Right ventricle myocardium superior (tissue), 1 donor: ENCODE data around the gene KRT1. TPM values are rescaled to one million over a fixed set of nuclear protein-coding genes. Genes with fewer than 3 reads are reported as not detected.
"Not testable (repeated sequence)": the region's sequence is repeated elsewhere in the genome, so short reads cannot be mapped to it uniquely, and the experiment has no call there.

ENCODE experiments used
- ATAC-seq: fragments of 200-7000 bp; cut with Tn5 transposase; one replicate; pipeline ENCODE4 v1.9.1; 2020; ENCODE audit warnings: mild to moderate bottlenecking; ENCODE audit not compliant: poor library complexity
- DNase-seq: peaks from one replicate; pipeline ENCODE4 v3.0.0-alpha.2; 2020
- intact Hi-C: fragments of 100-400 bp; cut with DNase I; formaldehyde crosslinking; loops from one replicate; pipeline ENCODE4 v1.11.2; 2022
- total RNA-seq: library from RNA; stranded (reverse); fragmentation: NEBNext Ultra II Directional; extraction: Animal tissue kit (Norgen Biotek cat#: 25700); gene quantifications from one replicate; pipeline ENCODE4 v1.2.1, GENCODE V29; 2021
- donor health status: DM: no; HTN: yes; CAD: no; lungs with severe emphysema.

The KRT1 gene
- total RNA-seq, 1 donor from 2014 or later: not detected

DNA sequence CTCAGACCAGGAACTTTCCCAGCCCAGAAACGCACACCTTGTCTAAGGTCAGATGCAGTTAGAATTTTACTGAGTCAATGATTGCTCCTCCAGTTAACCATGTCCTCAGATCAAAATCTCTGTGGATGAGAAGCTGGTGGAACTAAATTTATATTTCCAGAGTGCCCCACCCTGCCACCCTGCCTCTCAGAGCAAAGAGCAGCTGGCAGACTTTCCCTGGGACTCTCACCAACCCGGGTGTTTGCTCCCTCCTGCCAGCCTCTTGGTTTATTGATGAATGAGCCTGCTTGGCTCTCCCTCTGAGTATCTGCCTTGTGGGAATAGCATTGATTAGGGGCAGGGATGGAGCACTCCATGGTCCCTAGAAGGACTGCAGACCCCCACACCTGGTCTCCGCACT lies 5.9 kb upstream of the KRT1 start:
- no peak for ATAC-seq
- intact Hi-C loops: no loop called here
- no peak for DNase-seq

DNA sequence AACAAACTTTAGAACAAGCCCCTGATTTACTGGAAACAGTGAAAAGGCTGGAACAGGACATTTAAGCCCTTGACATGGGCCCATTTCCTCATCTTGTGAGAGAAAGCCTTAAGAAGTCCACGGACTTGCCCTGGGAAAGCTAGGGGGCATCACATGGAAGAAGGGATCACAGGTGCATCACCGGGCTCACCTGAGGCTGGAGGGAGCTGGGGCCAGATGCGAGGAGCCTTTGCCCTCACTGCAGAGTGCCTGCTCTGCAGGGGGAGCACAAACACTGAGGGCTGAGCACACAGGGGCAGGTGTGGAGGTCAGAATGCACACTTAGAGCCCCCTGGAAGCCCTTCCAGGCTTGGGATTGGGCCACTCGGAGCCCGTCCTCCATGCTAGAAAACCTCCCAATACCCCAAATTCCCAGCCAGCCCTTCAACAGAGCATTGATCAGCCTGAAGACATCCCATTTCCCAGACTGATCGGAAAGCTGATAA lies 5.2 kb upstream of the KRT1 start:
- intact Hi-C loops: no loop called here
- ATAC-seq: no peak
- DNase-seq: no peak

DNA sequence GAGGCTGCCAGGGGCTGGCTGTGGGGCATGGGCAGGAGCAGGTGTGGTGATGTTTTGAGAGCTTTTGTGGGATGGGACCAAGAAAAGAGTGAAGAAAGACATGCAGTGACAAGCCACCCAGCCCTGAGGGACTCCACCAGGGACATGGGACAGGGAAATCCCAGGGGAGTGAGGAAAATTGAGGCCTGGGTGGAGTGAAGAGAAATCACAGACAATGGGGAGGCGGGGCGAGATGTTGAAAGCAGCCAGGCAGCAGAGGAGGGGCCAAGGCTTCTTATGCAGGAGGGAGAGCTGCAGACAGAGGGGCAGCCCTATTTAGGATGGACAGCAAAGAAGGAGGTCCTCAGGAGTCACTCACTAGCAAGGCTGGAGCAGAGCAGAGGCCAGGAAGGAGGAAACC lies 4.2 kb upstream of the KRT1 start:
- DNase-seq (no peak), ATAC-seq (no peak)
- intact Hi-C loops: no loop called here

- intact Hi-C loops: no loop called here
- DNase-seq (no peak), ATAC-seq (no peak)
Observed at GRCh38 chr12:52683575-52684300, 3.5 kb upstream of the KRT1 start.

DNA sequence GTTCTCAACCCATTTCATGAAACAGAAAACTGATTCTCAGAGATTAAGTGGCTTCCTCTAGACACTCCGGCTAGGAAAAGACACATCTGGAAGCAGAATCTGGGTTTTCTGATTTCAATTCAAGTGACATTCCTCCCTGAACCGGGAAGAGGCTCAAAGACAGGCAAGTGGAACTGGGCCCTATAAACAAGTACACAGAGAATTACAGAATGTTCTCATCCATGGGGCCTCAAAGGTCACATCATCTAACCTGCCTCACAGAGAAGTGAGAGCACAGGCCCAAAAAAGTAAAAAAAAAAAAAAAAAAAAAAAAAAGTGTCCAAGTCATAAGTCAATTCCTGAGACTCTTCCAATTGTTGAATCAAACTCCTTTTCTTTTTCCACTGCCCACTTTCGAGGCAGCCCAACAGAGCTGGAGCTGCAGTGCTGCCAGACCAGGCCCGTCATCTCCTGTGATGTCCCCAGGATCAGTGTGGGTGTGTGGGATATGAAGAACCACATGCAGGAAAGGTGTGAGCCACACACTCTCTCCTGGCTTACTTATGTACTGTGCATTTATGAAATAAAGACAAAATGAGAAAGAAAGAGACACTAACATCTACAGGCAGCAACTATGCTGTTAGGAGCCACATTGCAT lies 2.8 kb upstream of the KRT1 start:
- DNase-seq (no peak), ATAC-seq (no peak)
- intact Hi-C loops: no loop called here

DNA sequence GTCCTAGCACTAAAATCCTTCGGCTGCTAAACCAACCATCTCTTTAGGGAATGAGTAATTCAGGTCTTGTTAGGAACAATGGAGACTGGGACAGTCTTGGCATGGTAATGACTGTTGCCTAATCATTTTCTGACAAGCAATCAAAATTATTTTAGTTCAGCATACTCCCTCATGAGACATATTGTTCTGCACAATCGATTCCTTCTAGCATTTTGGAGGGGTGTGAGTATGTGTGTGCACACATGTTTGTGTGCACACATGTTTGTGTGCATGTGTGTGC lies 2.1 kb upstream of the KRT1 start:
- ATAC-seq: no peak
- intact Hi-C loops: no loop called here
- no peak for DNase-seq

GRCh38 chr12:52681526-52682380 lies 1.5 kb upstream of the KRT1 start:
- no peak for DNase-seq
- intact Hi-C loops: no loop called here
- no peak for ATAC-seq

DNA sequence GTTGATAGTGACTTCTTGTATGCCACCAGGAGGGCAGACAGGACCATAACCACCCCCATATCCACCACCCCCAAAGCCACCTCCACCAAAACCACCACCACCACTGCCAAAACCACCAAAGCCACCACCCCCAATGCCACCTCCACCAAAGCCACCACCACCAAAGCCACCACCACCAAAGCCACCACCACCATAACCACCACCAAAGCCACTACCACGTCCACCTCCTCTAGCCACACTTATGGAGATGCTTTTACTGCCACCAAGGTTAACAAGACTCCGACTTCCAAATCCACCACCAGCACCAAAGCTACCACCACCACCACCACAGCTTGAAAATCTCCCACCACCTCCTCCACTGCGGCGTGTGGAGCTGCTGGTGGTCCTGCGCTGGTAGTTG lies 332 bp downstream of the KRT1 start:
- DNase-seq: no peak
- intact Hi-C loops: no loop called here
- no peak for ATAC-seq

DNA sequence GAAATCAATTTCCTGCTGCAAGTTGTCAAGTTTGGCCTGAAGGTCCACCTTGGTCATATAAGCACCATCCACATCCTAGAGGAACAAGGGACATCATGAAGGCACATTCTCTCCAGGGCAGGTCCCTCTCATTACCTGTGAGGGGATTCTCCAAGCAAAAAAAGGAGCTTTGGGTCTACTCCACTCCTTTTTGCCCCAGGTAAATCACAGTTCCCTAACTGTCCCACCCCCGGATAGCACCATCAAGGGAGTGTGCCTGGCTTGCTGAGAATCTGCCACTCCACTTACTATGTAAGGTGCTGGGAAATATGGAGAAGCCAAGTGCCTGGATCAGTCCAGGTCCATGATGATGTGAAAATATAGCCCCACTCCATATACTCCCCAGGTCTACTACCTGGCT lies 2.5 kb downstream of the KRT1 start:
- intact Hi-C loops: no loop called here
- ATAC-seq (no peak), DNase-seq (no peak)

DNA sequence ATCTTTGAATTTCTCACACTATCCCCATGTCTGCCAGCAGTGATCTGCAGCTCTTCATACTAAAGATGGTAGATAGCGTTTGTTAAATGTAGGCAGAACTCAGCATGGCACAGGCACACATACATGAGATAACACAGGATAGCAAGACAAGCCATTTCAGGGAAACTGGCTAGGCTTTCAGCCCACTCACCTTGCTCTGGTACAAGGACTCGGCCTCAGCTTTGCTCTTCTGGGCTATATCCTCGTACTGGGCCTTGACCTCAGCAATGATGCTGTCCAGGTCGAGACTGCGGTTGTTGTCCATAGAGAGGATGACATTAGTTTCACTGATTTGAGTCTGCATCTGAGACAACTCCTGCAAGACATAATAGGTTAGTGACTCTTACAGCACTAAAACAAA lies 3.1 kb downstream of the KRT1 start:
- intact Hi-C loops: no loop called here
- no peak for DNase-seq
- no peak for ATAC-seq

DNA sequence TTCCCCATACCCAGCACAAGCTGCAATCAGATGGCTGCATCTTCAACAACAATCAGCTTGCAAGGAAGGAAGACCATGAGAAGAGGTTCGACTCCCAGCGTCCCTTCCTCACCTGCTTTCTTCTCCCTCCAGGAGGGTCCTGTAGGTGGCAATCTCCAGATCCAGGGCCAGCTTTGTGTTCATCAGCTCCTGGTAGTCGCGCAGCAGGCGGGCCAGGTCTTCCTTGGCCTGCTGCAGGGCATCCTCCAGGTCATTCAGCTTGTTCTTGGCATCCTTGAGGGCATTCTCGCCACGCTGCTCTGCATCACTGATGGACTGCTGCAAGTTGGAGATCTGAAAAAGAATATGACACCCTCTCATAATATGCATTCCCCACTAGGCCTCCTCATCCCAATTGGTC lies 4.0 kb downstream of the KRT1 start:
- ATAC-seq (no peak), DNase-seq (no peak)
- intact Hi-C loops: no loop called here

GRCh38 chr12:52675301-52675701 lies 4.9 kb downstream of the KRT1 start:
- no peak for ATAC-seq
- intact Hi-C loops: no loop called here
- no peak for DNase-seq

DNA sequence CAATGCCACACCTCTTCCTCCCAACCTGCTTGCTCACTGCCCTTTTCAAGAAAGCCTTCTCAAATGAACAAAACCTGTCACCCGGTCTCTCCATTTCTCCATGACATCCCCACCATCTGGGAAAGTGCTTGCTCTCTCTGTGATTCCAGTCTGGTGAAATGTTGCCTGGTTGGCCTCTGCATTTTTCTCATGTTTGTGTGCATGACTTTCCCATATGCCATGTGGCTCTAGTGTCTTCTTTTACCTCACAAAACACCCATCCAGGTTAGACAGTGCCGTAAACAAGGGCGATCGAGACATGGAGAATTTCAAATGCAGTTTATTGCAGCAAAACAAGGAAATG lies 5.8 kb downstream of the KRT1 start:
- intact Hi-C loops: no loop called here
- ATAC-seq: no peak
- no peak for DNase-seq

DNA sequence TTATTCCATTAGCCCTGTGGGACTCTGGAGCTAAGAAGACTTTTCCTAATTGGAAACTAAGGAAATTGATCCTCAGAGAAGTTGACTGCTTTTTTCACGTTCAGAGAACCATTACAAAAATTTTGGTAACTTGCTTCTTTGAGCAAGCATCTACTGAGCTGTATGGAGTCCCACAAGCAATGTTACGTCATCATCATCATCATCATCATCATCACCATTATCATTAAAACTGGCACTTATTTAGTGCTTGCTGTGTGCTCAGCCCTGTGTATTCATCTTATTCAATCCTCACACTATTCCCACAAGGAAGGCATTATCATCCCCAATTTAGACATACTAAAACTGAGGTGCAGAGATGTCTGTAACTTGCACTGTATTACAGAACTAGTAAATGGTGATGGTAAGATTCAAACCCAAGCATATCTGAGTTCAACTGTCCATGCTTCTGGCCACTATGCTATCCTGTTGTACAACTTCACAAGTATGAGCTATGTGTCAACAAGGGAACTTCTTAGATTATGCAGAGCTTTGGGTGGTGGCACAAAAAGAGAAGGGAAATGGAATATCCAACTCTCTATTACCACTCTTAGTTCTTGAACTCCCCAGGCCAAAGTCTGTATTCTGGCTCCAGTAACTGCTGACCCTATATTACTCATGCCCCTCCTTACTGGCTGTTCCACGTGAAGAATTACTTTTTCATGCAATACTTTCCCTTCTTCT lies 6.3 kb downstream of the KRT1 start:
- intact Hi-C loops: no loop called here
- DNase-seq: no peak
- no peak for ATAC-seq

- intact Hi-C loops: no loop called here
- ATAC-seq: no peak
Observed at GRCh38 chr12:52673217-52673616, 7.0 kb downstream of the KRT1 start.

GRCh38 chr12:52672321-52672933 lies 7.8 kb downstream of the KRT1 start:
- no peak for DNase-seq
- intact Hi-C loops: no loop called here
- ATAC-seq: no peak

More at GRCh38 chr12:52673217-52673616, 7.0 kb downstream of the KRT1 start:
- DNase-seq: no peak

GRCh38 chr12:52670961-52671360 lies 9.2 kb downstream of the KRT1 start:
- ATAC-seq (no peak), DNase-seq (no peak)
- intact Hi-C loops: no loop called here

DNA sequence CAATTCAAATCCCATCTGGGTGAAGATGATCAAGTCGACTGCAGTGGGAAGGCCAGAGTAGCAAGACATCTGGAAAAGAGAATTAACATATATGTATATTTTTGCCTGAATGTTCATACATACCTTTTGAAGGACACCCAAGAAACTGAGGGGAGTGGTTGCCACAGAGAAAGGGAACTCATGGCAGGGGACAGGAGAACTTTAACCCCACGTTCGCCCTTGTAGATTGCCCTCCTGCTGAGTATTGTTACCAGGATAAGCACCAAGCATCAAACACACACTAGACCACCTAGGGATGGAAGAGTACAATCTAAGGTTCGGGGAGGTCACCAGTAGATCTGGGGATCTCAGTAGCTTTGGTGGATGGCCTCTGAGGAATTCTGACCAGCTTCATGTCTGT lies 9.7 kb downstream of the KRT1 start:
- DNase-seq: no peak
- ATAC-seq: no peak
- intact Hi-C loops: no loop called here

- not testable (repeated sequence) for DNase-seq, ATAC-seq
- intact Hi-C loops: loop anchor here (10.0 kb wide), 1 partner anchor 195 kb away; no protein-coding TSS in a partner anchor
Observed at GRCh38 chr12:52669941-52670340, 10.3 kb downstream of the KRT1 start.
